NCI-H2107 treated with DMSO at 0.1 percent for 48 hours (cell line): ENCODE results near the gene CUZD1.
A peak's percentile ranks its signal among the peaks of the same experiment; 100 is the strongest.

Experiments used
- DNase-seq: peaks from one replicate; lab custom pipeline; 2025; ENCODE audit not compliant: unreplicated experiment; lab: John Stamatoyannopoulos, UW

The CUZD1 gene

GRCh38 chr10:122855745-122856144 lies 10.1 kb upstream of the CUZD1 start:
- DNase-seq = no peak

DNA sequence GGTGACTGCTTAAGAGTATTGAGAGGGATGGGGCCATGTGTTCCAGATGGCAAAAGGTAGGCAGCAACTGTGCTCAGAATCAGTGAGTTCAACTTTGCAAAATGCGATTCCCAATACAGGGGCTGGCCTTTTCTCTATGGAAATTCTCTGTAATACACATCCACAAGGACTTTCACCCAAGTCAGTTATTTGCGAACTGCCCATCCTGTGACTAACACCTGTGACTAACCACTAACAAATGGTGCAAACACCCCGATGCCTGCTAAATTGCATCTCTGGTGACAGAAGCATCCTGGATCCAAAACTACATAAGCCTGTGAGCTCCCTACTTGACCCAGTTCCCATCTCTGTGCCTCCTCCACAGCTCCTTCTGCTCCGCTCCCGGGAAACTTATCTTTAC lies 9.0 kb upstream of the CUZD1 start:
- DNase-seq = no peak

DNA sequence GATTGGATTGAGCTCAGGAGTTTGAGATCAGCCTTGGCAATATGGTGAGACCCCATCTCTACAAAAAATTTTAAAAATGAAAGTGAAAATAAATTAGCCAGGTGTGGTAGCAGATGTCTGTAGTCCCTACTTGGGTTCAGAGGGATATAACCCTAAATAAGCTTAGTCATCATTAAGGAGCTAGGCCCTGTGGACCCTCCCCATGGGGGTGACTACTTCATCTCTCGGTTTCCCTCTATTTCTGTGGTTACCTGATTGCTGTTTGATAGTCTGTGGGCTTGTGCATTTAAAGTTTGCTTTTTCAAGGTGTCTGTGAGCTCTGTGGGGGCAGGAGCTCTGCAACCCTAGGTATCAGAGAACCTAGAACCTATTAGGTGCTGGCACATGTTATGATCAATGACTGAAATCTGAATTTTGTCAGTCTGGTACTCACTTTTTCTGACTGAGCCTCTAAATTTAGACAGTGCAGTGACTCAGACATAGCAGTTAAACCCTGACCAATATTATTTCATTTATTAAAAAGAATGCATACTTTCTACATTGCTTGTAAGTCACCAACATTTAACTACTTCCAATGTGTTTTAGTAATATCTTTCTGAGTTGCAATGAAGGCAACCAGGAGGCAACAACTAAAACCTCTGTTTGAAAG lies 8.1 kb upstream of the CUZD1 start:
- no peak for DNase-seq

DNA sequence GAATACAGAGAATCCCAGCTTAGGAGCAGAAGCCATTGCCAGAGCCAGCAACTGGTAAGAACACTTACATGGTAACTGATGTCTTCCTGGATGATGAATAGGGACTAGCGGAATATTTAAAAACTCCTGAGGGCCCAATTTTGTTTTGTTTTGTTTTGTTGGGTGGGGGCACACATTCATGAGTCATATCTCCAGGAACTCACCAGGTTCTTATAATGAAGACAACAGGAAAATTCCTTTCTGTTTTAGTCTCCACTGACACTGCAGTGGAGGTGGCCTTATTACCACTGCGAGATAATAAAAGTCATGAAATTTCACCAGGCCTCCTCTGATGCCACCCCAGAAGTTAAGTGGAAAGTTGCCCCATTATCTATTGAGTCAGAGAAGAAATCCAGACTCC lies 6.6 kb upstream of the CUZD1 start:
- no peak for DNase-seq

DNA sequence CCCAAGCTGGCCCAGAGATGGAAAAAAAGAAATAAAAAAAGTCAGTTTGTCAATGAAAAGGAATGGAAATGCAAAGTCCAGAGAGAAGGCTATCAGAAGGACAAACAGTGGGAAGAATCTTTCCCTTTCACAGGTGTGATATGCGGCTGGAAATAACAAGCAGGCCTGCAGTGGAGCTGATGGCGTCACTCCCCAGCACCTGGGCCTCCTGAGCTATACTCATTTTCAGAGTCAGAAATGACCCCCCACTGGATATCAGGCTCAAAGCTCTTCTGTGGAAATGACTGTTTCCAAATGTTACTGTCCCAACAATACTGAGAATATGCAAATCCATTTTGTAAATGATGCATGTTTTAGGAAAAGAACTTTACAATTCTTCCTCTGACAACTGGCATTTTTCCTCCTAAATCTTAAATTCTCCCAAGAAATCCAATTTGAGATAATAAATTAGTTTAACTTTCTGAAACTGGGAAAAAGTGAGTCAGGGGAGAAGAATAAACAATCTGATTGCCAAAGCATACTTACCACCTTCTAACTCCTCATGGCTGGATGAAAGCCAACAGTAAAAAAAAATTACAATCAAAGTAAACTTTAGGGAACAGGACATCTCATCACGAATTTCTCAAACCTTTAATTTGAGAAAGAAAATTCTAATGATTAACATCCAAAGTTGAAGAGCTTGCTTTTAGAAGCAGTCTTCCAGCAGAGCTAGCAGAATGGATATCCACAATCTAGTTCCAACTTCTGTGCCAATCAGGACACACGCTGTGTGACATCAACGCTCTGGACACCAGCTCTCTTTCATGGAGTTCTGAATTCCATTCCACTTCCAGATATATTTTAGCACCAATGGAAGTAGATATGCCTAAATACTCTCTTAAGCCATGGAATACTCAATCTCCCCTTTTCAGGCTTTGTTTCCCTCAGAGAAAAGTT lies 5.3 kb upstream of the CUZD1 start:
- DNase-seq = no peak

GRCh38 chr10:122849900-122850605 lies 4.4 kb upstream of the CUZD1 start:
- no peak for DNase-seq

GRCh38 chr10:122849090-122849489 lies 3.4 kb upstream of the CUZD1 start:
- DNase-seq = no peak

GRCh38 chr10:122847782-122848604 lies 2.3 kb upstream of the CUZD1 start:
- DNase-seq = peak; percentile 69

GRCh38 chr10:122844146-122844545 lies 1.5 kb downstream of the CUZD1 start:
- DNase-seq = no peak

GRCh38 chr10:122841569-122841968 lies 4.1 kb downstream of the CUZD1 start:
- DNase-seq = no peak

DNA sequence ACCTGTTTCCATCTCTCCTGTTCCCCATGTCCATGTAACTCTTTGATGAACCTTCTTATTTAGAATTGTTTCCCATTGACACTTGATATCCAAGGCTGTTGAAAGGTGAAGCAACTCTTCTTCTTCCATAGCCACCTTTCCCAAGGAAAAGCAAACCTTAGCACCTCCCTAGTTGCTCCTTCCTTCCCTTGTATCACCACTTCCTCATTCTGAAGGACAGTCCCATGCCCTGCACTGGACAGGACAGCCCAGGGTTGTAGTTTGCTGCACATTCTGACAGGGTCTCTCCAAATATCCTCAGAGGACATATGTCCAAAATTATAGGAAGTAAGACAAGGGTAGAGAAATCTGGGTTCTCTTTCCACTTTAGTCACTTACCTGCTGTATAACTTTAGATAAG lies 6.2 kb downstream of the CUZD1 start:
- no peak for DNase-seq

DNA sequence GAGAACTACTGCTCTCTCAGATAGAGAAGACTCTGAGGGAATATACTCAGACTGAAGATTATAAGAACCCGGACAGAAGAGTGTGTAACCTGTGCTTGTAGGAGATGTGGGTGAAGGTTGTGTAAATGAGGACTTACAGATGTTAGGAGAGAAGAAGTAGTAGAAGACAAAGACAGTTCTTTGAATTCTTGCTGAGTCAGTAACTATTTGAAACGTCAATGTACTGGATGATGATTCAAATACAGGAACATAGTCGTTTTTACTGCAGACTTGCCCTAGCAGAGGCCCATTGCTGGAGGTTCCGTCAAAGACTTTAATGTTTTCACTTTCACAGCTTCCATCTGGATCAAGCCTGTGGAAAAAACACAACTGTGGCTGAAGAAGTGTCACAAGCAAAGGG lies 6.8 kb downstream of the CUZD1 start:
- no peak for DNase-seq

GRCh38 chr10:122835908-122836307 lies 9.7 kb downstream of the CUZD1 start:
- no peak for DNase-seq

DNA sequence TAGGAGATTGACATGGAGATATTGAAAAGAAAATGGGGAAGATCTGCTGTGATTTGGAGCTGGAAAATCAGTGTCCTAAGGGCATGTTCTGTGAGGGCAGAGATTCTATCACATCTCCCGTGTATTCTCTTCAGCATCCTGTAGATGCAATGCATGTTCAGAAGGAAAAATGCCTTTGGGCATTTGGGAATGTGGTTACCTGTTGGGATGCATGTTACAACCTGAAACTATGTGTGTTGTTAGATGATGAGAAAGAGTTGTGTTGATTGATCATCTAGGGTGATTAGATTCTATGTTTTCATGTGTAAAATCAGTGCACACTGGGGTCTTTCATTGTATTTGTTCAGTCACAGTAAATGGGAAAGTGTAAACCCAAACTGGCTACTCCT lies 14.7 kb downstream of the CUZD1 start:
- DNase-seq = no peak

DNA sequence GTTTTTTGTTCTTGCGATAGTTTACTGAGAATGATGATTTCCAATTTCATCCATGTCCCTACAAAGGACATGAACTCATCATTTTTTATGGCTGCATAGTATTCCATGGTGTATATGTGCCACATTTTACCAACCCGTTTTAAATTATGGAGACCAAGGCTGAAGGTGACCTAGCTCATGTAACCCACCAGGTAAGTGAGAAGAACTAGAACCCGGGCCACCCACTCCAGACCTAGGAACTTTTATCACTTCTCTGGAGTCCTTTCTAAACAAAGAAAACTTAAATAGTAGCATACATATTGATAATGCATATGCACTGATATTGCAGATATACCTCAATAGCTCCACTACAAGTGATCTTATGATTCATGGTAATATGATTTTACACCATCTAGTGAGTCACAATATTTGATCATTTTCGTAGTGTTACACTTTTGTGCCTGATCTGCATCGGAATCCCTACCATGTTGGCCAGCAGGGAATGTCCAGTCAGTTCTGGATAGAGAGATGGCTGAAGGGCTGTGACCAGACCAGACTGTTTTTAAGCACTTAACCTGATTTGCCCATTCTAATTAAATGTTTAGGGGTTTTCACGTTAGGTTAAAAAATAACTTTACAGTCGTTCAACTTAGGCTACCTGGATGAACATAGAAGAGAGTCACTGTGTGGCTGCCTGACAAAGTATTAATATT lies 15.2 kb downstream of the CUZD1 start:
- no peak for DNase-seq

- DNase-seq = no peak
Measured at GRCh38 chr10:122829454-122829853, 16.2 kb downstream of the CUZD1 start.

DNA sequence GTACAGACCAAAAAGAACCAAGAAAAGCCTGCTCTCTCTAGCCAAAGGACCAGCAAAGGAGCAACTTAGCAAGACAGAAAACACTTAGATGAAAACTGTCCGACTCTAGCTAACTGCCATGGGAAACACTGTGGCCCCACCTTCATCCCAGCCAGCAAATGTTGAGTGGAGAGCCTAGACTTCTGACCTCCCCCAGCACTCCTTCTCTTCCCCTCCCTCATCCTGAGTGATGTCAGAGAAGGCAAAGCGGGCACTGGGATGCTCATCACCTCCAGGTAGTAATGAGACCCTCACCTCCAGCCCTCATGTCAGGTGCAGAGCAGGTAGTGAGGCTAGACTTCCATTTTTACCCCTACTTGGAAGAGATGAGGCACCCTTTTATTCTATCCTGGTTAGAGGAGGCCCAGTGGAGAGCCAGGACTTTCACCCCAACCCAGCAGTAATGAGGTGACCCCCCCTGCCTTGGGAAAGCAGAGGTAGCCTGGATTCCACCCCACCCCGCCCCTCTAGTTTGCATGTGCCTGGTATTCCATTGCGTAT lies 16.9 kb downstream of the CUZD1 start:
- DNase-seq = no peak

DNA sequence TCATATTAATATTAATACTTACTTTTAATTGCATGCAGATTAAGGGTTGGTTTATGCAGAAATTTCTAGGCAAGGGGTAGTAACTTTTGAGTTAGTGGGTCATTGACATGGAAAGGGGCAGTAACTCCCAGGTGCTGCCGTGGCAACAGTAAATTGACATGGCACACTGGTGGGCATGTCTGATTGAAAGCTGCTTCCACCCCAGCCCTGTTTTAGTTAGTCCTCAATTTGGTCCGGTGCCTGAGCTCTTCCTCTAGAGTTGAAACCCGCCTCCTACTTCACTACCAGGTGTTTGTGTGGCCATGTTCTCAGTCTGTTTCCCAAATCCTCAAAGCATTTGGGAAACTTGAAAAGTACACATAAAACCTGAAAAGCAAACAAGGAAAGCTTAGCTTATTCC lies 18.4 kb downstream of the CUZD1 start:
- DNase-seq = no peak

GRCh38 chr10:122822973-122823690 lies 22.5 kb downstream of the CUZD1 start:
- DNase-seq = no peak

- DNase-seq = no peak
Measured at GRCh38 chr10:122821808-122822207, 23.8 kb downstream of the CUZD1 start.
